ENCODE data around the gene HOXA1. TPM values are rescaled to one million over a fixed set of nuclear protein-coding genes. Genes with fewer than 3 reads are reported as not detected.
"Not testable (repeated sequence)": the region's sequence is repeated elsewhere in the genome, so short reads cannot be mapped to it uniquely, and the experiment has no call there.

The HOXA1 gene
- polyA plus RNA-seq, 3 donors, result 0.08 to 0.56 (median 0.51) TPM

DNA sequence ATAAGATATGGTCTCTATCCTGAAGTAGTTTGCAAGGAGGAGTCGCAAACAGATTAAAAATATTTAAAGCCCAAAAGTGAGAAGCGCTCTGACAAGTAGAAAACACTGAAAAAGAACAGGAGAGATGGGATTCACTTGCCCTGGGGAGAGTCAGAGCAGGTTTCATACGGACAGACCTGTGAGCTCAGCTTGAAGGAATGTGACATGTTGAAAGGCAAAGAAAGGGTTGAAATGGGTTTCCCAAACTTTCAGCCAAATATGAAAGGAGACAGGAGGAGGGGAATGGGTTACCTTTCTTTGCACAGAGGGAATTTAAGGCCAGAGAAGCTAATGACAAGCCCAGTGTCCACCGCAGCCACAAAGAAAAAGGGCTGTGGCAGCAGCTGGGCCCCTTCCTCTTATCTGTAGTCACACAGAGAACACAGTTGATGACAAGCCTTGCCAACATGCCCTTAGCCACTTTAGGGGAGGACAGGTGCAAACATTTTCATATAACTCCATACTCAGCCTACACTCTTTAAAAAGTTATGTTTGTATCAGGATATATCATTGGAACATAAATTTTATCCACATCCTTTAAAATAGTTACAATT lies 14.9 kb downstream of the HOXA1 start:
- H3K27ac ChIP-seq (ENCODE audit: low read depth, low read length), result no peak overlapping the region
- 49 to 81% (median 77%) methylated on average over 4 of the region's 4 CpGs for WGBS, 3 donors

DNA sequence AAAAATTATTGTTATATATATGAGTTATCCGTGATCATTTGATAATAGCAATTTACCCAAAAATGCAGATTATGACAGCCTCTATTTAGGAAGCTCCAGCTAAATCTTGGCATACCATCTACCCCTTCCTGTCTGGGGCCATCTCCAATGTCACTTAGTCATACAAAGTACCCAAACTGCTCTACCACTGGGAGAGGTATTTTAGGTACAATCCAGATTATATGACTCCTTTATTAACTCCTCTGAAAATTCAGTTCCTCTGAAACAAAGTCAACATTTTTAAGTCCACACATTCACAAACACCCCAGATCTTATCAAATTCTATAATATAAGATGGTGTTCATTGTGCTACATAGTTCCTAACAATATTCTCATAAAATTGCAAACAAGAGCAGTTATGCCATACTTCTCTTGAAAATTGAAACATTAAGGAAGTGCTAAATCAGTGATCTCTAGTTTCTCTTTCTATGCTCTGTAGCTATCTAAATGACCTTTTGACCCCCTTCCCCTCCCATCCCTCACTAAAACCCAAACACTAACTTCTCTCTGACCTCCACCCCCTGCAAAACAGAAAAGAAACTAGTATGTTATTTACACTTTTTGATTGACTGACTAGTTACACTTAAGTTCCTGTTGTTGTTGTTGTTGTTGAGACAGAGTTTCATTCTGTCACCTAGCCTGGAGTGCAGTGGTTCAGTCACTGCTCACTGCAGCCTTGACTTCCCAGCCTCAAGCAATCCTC lies 16.4 kb downstream of the HOXA1 start:
- 87 to 97% (median 95%) methylated on average over 1 of the region's 1 CpG for WGBS, 3 donors
- H3K27ac ChIP-seq (ENCODE audit: low read depth, low read length), result no peak overlapping the region

DNA sequence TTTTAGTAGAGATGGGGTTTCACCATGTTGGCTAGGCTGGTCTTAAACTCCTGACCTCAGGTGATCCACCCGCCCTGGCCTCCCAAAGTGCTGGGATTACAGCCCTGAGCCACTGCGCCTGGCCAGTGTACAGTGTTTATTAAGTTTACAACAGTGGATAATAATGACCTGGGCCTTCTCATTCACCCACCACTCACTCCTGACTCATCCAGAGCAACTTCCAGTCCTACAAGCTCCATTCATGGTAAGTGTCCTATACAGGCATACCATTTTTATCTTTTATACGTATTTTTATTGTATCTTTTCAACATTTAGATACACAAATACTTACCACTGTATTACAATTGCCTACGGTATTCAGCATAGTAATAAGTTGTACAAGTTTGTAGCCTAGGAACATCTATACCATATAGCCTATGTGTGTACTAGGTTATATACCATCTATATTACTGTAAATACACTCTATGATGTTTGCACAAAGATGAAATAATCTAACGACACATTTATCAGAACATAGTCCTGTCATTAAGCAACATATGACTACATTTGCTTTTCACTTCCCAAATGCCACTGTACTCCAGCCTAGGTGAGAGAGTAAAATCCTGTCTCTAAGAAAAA lies 17.1 kb downstream of the HOXA1 start:
- H3K27ac ChIP-seq (ENCODE audit: low read depth, low read length), result no peak overlapping the region
- 77 to 94% (median 94%) methylated on average over 5 of the region's 5 CpGs for WGBS, 3 donors

DNA sequence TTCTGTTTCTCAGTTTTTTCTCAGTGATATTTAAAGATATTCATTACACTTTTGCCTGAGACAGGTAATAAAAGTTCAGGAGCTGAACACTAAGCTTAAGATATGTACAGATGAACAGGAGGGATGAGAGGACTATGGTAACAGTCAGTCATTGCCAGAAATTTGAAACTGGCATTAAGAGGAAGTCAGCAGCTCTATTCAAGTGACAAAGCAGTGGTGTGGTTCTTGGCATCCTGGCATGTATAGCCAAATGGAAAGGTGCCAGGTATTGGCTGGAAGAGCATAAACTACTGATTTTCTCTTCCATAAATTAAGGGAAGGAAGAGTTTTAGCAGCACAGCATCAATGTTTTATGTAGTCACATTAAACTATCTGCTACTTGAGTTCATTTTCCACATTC lies 22.7 kb downstream of the HOXA1 start:
- no peak overlapping the region for H3K27ac ChIP-seq (ENCODE audit: low read depth, low read length)

DNA sequence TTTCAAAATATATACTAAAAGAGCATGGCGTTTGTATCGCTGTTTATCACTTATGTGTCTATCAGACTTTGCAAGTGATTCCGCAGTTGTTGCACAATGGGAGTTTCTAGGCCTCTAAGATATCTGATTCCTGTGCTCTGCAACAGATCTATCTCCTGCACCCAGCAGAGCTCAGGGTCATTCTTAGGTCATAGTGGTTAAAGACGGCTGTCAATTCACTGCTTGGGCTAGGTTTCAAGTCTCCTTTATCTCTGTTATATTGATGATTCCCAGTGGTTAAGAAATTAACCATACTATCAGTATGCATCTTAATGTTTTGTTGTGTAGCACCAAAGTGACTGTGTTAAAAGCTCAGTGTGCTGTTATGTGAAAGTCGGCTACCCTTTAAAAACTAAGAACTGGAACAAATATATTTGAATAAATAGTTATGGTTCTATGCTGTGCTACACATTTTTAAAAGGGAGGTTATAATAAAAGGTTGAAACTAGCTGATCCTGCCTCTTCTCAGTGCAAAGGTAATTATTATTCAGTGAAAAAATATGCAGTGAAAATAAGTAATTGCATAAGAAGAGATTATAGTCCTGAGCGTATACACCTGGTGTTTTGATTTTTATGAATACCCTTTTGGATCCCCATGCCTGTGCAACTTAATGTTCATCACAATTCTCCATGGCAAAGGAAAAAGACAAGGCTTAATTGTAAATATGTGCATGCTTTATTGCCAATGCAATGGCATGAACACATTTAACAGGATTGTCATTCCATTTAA lies 24.0 kb downstream of the HOXA1 start:
- 56 to 84% (median 79%) methylated on average over 6 of the region's 6 CpGs for WGBS, 3 donors
- H3K27ac ChIP-seq (ENCODE audit: low read depth, low read length), result no peak overlapping the region

DNA sequence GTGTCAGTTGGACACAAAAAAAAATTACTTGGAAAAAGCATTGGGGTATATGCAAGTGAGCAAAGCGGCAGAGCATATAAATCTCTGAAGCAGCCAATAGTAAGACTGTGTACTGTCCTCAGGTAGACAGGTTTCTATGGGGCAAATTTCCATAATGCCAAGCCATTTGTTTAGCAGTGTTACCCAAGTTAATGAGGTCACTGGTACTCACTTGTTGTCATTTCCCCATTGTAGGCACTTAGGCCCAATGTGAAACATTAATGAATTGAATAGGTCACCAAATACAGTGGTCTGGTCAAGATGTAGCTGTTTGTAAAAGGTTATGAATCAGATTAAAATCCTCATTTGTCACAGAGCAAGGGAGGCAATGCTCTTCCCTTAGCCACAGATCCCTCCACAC lies 27.5 kb downstream of the HOXA1 start:
- WGBS, 3 donors, result 95 to 100% (median 97%) methylated on average over 1 of the region's 1 CpG
- H3K27ac ChIP-seq (ENCODE audit: low read depth, low read length), result no peak overlapping the region

DNA sequence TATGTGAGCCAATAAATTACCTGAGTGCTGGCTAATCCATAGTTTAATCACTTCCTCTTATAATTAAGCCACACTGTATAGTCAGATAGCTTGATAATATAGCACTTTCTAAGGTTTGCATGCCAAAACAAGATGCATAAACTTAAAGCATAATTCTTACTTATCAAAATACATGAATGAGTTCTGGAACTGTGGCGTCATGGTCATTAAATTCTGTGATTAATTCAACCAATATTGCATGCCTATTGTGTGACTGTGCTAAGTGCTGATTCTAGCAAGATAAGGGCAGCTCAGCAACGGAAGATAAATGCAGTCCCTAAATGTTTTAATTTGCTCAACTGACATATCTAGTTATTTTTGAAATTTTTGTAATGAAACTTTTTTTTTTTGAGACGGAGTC lies 29.7 kb downstream of the HOXA1 start:
- WGBS, 3 donors, result 60 to 85% (median 85%) methylated on average over 3 of the region's 3 CpGs

DNA sequence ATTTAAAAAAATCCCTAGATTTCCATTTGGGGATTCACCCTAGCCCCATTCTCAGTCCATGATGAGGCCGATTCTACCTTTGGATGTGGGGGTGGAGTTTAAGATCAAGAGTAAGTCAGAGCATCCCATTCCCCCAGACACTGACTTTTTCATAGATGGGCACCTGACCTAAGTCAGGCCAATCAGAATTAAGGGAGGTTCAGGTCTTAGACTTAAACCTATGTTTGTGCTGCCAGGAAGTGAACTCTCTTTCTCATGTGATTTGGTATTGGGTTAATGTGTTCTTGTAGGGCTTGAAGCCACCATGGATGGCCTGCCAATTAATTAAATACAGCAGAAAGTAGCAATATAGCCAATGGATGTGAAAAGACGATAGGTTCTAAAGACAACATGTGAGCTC lies 30.1 kb downstream of the HOXA1 start:
- WGBS, 3 donors, result 60 to 94% (median 90%) methylated on average over 2 of the region's 2 CpGs
- no peak overlapping the region for H3K27ac ChIP-seq (ENCODE audit: low read depth, low read length)

More for the DNA sequence above, 29.7 kb downstream of the HOXA1 start:
- H3K27ac ChIP-seq (ENCODE audit: low read depth, low read length), result no peak overlapping the region

DNA sequence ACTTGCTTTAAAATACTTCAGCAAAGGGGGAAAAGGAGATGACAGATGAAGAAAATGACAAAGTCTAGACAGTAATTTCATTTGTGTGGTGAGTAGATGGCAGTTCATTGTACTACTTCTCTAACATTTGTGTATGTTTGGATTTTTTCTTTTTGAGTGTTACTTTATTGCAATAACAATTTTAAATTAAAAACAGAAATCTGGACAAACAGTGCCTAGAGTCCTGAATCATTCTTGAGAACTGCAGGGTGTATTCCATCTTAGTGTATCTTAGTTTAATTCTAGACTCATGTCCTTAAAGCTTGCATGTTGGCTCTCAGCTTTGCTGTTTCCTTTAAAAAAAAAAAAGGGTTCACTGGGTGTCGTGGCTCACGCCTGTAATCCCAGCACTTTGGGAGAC lies 31.1 kb downstream of the HOXA1 start:
- H3K27ac ChIP-seq (ENCODE audit: low read depth, low read length), result no peak overlapping the region
- 63 to 77% (median 74%) methylated on average over 2 of the region's 2 CpGs for WGBS, 3 donors

DNA sequence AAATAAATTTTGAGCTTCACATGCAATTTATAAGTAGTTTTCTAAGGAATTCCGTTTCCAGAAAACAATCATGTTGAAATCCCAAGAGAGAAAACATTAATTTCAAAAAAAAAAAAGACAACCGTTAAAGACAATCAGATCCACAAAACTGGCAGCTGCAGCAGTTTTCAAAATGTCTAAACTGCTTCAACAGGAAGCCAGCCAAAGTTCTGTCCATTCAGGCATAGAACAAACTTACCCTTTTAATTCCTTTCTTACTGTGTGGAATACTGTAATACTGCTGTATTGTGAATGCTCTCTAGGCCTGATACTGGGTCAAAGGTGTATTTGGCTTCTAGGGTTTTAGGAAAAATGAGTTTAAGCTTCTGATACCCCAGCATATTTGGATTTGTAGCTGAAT lies 31.6 kb downstream of the HOXA1 start:
- WGBS, 3 donors, result 30 to 36% (median 32%) methylated on average over 2 of the region's 2 CpGs
- H3K27ac ChIP-seq (ENCODE audit: low read depth, low read length), result no peak overlapping the region

DNA sequence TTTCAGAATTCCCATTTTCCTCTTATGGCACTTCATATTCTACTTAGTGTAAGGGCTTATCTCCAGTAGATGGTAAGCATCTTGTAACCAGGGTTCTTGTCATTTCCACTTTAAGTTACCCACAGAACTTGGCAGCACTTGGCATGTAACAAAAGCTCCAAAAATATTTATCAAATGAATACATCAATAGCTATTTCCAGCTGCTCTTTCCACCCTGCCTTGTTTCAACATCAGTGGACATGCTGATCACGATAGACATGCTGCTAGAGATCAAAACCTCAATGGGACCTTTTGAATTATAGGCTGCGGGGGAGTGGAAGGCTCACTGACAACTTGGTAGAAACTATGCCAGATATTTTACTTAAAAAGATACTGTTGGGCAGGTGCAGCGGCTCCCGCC lies 32.9 kb downstream of the HOXA1 start:
- no peak overlapping the region for H3K27ac ChIP-seq (ENCODE audit: low read depth, low read length)
- WGBS, 3 donors, result 84 to 94% (median 92%) methylated on average over 4 of the region's 4 CpGs

DNA sequence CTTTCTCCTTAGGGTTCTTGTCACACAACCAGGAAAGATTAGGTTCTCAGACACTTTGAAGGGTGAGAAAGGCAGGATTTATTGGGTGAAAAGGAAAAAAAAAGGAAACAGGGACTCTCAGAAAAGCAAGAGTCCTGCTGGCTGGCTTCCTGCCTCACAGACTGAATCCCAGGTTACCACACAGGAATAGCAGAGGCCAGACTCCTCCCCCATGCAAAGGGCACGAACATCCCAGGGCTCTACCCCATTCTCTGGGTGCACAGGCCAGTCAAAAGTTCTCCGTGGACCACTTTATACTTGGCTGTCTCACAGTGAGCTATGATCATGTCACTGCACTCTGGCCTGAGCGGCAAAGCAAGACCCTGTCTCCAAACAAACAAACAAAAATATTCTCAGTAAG lies 42.6 kb downstream of the HOXA1 start:
- 38 to 58% (median 53%) methylated on average over 3 of the region's 3 CpGs for WGBS, 3 donors

DNA sequence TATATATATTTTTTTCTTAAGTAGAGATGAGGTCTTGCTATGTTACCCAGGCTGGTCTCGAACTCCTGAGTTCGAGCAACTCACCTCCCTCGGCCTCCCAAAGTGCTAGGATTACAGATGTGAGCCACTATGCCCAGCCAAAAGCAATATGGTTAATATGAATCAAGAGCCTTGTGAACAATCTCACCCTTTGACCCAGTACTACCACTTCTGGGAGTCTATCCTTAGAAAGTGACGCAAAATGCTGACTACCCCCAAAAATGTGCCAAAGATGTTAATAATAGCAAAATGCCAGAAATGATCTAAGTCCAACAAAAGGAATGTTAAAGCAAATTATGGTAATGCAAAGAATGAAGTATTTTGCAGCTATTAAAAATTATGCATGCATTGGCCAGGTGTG lies 44.3 kb downstream of the HOXA1 start:
- 77 to 85% (median 83%) methylated on average over 4 of the region's 4 CpGs for WGBS, 3 donors

More for the DNA sequence above, 42.6 kb downstream of the HOXA1 start:
- H3K27ac ChIP-seq (ENCODE audit: low read depth, low read length), result no peak overlapping the region

DNA sequence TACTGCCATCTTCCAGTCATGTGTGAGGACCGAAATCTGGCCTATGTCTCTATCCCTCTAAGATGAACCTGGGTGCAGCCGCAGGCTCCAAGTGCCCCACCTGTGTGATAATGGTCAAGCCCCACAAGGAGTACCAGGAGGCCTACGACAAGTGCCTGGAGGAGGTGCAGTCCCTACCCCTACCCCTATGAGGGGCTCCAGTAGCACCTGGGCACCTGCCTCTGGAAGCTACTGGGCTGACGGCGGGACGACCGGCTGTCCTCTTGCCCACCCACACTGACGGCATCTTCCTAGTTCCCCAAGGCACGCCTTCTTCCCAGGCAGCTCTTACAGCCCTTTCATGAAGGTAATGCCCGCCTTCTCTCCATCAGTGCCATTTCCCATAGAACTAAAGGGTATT lies 47.4 kb downstream of the HOXA1 start:
- WGBS, 3 donors, result 90 to 94% (median 94%) methylated on average over 10 of the region's 10 CpGs
- H3K27ac ChIP-seq (ENCODE audit: low read depth, low read length), result no peak overlapping the region

More for the DNA sequence above, 44.3 kb downstream of the HOXA1 start:
- H3K27ac ChIP-seq (ENCODE audit: low read depth, low read length), result no peak overlapping the region

DNA sequence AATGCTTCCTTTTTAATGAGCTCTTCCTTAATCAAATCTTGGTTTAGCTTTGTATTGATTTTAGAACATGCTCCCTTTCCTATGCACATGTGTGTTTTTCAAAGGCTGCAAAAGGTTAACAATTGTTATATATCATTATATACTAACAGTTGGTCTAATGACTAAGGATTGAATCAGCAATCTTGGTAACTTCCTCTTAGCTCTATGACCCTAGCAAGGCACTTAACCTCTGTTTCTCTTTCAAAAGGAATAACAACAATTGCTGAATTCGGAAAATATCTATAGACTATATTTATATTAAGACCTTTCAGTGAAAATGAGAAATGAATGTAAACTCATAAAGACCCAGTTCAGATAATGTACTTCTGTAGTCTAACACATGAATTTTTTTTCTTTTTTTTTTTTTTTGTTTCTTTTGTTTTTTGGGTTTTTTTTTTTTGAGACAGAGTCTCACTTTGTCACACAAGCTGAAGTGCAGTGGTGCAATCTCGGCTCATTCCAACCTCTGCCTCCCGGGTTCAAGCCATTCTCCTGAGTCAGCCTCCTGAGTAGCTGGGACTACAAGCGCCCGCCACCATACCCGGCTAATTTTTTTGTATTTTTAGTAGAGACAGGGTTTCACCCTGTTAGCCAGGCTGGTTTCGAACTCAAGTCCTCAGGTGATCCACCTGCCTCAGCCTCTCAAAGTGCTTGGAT lies 48.8 kb downstream of the HOXA1 start:
- H3K27ac ChIP-seq (ENCODE audit: low read depth, low read length), result no peak overlapping the region
- 77 to 80% (median 78%) methylated on average over 7 of the region's 7 CpGs for WGBS, 3 donors

DNA sequence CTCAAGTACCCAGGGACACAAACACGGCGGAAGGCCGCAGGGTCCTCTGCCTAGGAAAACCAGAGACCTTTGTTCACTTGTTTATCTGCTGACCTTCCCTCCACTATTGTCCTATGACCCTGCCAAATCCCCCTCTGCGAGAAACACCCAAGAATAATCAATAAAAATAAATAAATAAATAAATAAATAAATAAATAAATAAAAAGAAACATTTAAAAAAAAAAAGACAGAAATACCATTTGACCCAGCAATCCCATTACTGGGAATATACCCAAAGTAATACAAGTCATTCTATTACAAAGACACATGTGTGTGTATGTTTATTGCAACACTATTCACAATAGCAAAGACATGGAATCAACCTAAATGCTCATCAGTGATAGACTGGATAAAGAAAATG lies 49.8 kb downstream of the HOXA1 start:
- H3K27ac ChIP-seq (ENCODE audit: low read depth, low read length), result not testable (repeated sequence)
- 86 to 100% (median 100%) methylated on average over 1 of the region's 4 CpGs for WGBS, 3 donors

DNA sequence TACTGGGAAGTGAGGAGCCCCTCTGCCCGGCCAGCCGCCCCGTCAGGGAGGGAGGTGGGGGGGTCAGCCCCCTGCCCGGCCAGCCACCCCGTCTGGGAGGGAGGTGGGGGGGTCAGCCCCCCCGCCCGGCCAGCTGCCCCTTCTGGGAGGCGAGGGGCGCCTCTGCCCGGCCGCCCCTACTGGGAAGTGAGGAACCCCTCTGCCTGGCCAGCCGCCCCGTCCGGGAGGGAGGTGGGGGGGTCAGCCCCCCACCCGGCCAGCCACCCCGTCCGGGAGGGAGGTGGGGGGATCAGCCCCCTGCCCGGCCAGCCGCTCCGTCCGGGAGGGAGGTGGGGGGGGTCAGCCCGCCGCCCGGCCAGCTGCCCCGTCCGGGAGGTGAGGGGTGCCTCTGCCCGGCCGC lies 50.7 kb downstream of the HOXA1 start:
- H3K27ac ChIP-seq (ENCODE audit: low read depth, low read length), result not testable (repeated sequence)
- WGBS, 3 donors, result 89 to 96% (median 96%) methylated on average over 10 to 28 of the region's 28 CpGs
